Peyer's patch (tissue), 4 donors: Measurements from ENCODE around the gene OR52L1.

Experiments
- POLR2A ChIP-seq, 2 donors: fragments of 450-650 bp; IDR thresholded peaks; one replicate each; pipeline ENCODE4 v1.5.1; 2017; ENCODE audit warnings: antibody characterized with exemption in 2 of 2, mild to moderate bottlenecking in 2 of 2, moderate library complexity in 2 of 2
- TF ChIP-seq, protein P1 (sequence below), 6 experiments: fragments of 450-650 bp in 4 of 6; fragments of 200-600 bp in 2 of 6; sonication (generic) in 1 of 6; IDR thresholded peaks; one replicate each; pipeline ENCODE4 v1.5.1; 2017 to 2019; ENCODE audit warnings: antibody characterized with exemption in 6 of 6, mild to moderate bottlenecking in 3 of 6, moderate library complexity in 1 of 6

DNA sequence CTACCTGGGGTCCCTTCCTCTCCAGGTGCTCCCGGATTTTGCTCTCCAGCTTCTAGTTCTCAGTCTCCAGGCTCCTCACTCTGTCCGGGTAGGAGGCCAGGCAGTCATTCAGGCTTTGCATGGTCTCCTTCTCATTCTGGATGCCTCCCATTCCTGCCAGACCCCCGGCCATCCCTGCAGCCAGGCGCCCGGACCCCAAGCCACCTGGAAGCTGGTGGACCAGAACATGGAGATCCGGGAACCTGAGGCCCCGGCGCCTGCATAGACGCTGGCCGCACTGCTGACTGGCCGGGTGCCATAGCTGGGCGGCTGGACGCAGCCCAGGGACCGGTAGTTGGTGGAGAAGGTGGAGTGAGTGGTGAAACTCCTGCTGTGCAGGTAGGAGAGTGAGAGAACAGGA lies 8.0 kb upstream of the OR52L1 start:
- TF ChIP-seq, protein P1, sequence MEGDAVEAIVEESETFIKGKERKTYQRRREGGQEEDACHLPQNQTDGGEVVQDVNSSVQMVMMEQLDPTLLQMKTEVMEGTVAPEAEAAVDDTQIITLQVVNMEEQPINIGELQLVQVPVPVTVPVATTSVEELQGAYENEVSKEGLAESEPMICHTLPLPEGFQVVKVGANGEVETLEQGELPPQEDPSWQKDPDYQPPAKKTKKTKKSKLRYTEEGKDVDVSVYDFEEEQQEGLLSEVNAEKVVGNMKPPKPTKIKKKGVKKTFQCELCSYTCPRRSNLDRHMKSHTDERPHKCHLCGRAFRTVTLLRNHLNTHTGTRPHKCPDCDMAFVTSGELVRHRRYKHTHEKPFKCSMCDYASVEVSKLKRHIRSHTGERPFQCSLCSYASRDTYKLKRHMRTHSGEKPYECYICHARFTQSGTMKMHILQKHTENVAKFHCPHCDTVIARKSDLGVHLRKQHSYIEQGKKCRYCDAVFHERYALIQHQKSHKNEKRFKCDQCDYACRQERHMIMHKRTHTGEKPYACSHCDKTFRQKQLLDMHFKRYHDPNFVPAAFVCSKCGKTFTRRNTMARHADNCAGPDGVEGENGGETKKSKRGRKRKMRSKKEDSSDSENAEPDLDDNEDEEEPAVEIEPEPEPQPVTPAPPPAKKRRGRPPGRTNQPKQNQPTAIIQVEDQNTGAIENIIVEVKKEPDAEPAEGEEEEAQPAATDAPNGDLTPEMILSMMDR (IDR thresholded peaks at IDR 0.05): no peak
- TF ChIP-seq POLR2A (IDR thresholded peaks at IDR 0.05): no peak
